GM19240 (cell line): ENCODE data around the gene ZNF679.
"Not testable (repeated sequence)": the region's sequence is repeated elsewhere in the genome, so short reads cannot be mapped to it uniquely, and the experiment has no call there.

ENCODE experiments used
- DNase-seq: peaks from one replicate; pipeline ENCODE4 v3.0.0; 2011; ENCODE audit warnings: low spot score; ENCODE audit not compliant: insufficient read length

Gene ZNF679

DNA sequence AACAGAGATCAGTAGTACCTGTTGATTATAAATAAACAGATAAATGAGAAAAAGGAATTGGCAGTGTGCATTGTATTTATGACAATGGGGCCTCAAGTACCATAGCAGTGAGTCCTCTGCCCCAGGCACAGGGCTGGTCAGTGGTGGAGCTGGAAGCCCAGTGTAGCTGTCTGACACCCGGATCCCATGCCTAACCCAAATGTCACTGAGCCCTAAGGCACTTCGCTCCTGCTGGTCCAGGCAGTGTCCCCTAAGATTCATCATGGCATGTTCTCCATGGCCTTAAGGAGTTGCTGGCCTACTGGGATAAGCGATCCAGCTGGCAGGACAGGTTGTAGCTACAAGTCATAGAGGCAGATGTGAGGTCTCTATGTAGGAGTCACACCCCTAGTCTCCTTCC is 82.2 kb downstream of the ZNF679 start:
- DNase-seq: no peak

DNA sequence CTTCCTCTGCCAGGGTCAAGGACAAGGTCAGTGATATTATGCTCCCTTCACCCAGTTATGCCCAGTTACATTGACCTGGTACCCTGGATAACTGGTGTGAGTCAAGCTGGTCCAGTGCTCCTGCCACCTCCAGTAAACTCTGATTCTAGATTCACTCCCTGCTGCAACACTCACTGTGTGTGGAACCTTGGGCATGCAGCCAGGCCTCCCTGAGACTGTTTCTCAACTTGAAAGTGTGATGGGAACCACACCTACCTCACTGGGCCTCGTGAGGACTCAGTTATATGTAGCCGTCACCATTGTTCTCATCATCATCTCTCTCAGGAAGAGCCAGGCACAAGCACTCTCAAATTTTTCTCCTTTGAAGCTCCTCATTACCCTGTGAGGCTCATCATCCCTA is 84.6 kb downstream of the ZNF679 start:
- DNase-seq: no peak

DNA sequence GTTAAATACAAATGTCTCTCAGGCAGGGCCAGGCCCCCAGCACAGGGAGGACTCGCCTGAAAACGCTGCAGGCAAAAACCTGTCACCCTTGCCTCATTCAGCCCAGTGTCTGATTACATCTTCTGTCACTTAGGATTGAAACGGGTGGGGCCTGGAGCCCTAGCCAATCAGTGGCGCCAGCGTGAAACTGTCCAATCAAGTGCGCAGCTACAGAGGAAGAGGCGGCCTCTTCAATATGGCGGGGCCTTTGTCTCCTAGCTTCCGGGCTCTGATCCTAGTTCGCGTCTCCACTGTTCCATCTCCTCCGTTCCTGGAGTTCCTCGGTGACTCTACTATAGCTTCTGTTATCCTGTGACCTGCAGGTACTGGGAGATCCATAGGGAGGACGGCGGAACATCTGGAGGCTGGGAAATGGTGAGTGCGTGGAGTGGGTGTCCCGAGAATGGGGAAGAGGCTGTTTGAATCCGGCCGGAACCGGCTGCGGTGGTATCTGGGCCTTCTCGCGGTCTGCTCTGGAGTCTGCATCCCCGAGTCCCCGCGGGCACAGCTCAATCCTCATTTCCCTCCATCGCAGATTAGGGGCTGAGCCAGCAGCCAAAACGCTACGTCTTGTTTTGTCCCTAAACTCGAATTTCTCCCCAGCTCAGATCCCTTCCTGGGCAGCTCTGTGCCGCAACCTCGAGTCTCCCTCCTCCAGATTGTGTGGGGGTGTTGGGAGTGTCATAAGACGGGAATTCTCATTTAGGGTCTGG is 85.6 kb downstream of the ZNF679 start, which contains the start of gene ZNF736:
ZNF736 (plus strand) TSS at position 222 of the 752 bp plus-strand sequence; CDS start at position 412, 190 bp downstream.
- DNase-seq: peak; percentile 46

DNA sequence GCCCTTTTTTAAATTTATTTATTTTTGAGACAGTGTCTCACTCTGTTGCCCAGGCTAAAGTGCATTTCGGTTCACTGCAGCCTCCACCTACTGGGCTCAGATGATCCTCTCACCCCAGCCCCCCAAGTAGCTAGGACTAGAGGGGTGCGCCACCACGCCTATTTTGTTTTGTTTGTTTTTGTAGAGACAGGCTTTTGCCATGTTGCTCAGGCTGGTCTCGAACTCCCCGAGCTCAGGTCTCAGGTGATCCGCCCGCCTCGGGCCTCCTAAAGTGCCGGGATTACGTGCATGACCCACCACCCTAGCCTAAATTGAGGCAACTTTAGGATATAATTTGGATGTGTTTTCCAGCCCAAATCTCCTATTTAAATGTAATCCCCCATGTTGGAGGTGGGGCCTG is 86.3 kb downstream of the ZNF679 start:
- DNase-seq: no peak

DNA sequence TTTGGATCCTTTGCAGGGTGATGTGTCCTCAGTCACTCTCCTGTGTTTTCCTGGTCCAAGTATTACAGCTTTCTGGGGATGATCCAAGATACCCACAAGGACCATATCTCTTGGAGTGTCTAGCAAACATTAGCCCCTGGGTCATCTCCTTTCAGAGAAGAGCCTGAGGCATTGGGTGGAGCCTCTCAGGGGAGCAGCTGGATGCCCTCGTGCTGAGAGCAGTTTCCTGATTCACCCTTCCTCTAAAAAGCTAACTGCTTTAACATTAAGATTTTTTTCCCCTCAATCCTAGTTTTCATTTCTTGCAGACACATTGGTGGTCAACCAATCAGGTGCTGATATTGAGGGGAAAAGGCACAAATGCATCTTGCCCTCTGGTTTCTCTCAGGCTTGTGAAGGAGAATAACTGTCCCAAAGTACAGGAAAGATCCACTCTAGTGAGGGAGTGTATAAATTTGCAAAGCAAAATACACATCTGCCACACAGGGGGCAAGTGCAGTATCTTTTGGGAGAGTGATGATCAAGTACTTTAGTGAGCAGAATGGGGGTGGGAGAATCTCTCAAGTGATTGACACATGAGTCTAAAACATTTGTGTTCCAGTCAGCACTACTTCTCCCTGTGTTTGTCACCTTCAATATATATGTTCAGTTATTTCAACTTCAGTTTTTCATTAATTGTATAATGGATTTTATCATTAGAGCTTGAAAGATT is 87.9 kb downstream of the ZNF679 start:
- DNase-seq: not testable (repeated sequence)
